Activated naive CD4-positive, alpha-beta T cell treated with anti-CD3 and anti-CD28 coated beads for 36 hours (primary cell): ENCODE results near the gene DCHS1. TPM values are rescaled to one million over a fixed set of nuclear protein-coding genes. Genes with fewer than 3 reads are reported as not detected.
A peak's percentile ranks its signal among the peaks of the same experiment; 100 is the strongest.

Experiments
- CTCF ChIA-PET: fragments of 350-600 bp; sonication (Branson Sonifier 250); formaldehyde crosslinking; loops from one replicate; lab custom pipeline; 2021; ENCODE audit warnings: antibody characterized with exemption; lab: Charles Lee
- DNase-seq: peaks from one replicate; pipeline ENCODE4 v3.0.0-alpha.2; 2020
- H3K27ac Mint-ChIP-seq: one replicate; pipeline ENCODE4 v1.8.0; 2021; ENCODE audit warnings: mild to moderate bottlenecking, mixed read lengths
- H3K27me3 Mint-ChIP-seq: one replicate; pipeline ENCODE4 v1.8.0; 2021; ENCODE audit warnings: low read depth, mixed read lengths
- H3K36me3 Mint-ChIP-seq: one replicate; pipeline ENCODE4 v1.8.0; 2021; ENCODE audit warnings: low read depth, mixed read lengths
- H3K4me1 Mint-ChIP-seq: one replicate; pipeline ENCODE4 v1.8.0; 2021; ENCODE audit warnings: low read depth, mixed read lengths
- H3K4me3 Mint-ChIP-seq: one replicate; pipeline ENCODE4 v1.8.0; 2021; ENCODE audit warnings: mild to moderate bottlenecking, moderate library complexity, mixed read lengths
- H3K9me3 Mint-ChIP-seq: one replicate; pipeline ENCODE4 v1.8.0; 2021; ENCODE audit warnings: mixed read lengths
- intact Hi-C: fragments of 100-400 bp; cut with micrococcal nuclease; formaldehyde crosslinking; loops from one replicate; pipeline ENCODE4 v1.15.1; 2023
- total RNA-seq, 2 experiments: library from RNA; stranded (reverse); gene quantifications; one replicate each; pipeline ENCODE4 v1.2.3, GENCODE V29; 2021

The DCHS1 gene
- total RNA-seq, 2 experiments from 2014 or later = 0.79 to 0.88 TPM

GRCh38 chr11:6640036-6640984, 15.3 kb downstream of the DCHS1 start:
- H3K36me3 Mint-ChIP-seq = no peaks in the 10 kb centered on the region
- no peak overlapping the region for H3K4me3 Mint-ChIP-seq
- H3K9me3 Mint-ChIP-seq = no peaks in the 10 kb centered on the region
- no peak for DNase-seq
- CTCF ChIA-PET = no interaction called here
- no peaks in the 10 kb centered on the region for H3K27me3 Mint-ChIP-seq
- intact Hi-C loops = no loop called here
- no peaks in the 10 kb centered on the region for H3K4me1 Mint-ChIP-seq
- no peak overlapping the region for H3K27ac Mint-ChIP-seq

- Mint-ChIP-seq H3K9me3 (no peaks in the 10 kb centered on the region), H3K4me1 (no peaks in the 10 kb centered on the region), H3K4me3 (no peak overlapping the region), H3K36me3 (no peaks in the 10 kb centered on the region), H3K27me3 (no peaks in the 10 kb centered on the region), H3K27ac (no peak overlapping the region)
- DNase-seq = no peak
- CTCF ChIA-PET = interaction anchor here (1.2 kb wide), 2 partner anchors 11 to 20 kb away, joined by 3 read pairs; no protein-coding TSS in a partner anchor
- intact Hi-C loops = no loop called here
Measured at GRCh38 chr11:6638429-6638828, 17.2 kb downstream of the DCHS1 start.

- Mint-ChIP-seq H3K9me3 (no peaks in the 10 kb centered on the region), H3K36me3 (no peaks in the 10 kb centered on the region), H3K4me1 (no peaks in the 10 kb centered on the region), H3K27ac (no peak overlapping the region), H3K4me3 (no peak overlapping the region), H3K27me3 (no peaks in the 10 kb centered on the region)
- CTCF ChIA-PET = interaction anchor here (1.2 kb wide), 2 partner anchors 12 to 20 kb away, joined by 3 read pairs; no protein-coding TSS in a partner anchor
- DNase-seq = no peak
- intact Hi-C loops = no loop called here
Measured at GRCh38 chr11:6637871-6638270, 17.7 kb downstream of the DCHS1 start.

- CTCF ChIA-PET = no interaction called here
- H3K9me3 Mint-ChIP-seq = no peaks in the 10 kb centered on the region
- H3K27ac Mint-ChIP-seq = no peak overlapping the region
- intact Hi-C loops = no loop called here
- no peak overlapping the region for H3K4me3 Mint-ChIP-seq
- DNase-seq = no peak
- H3K27me3 Mint-ChIP-seq = no peaks in the 10 kb centered on the region
- H3K4me1 Mint-ChIP-seq = no peaks in the 10 kb centered on the region
- no peaks in the 10 kb centered on the region for H3K36me3 Mint-ChIP-seq
Measured at GRCh38 chr11:6636480-6636879, 19.1 kb downstream of the DCHS1 start.

- CTCF ChIA-PET = interaction anchor here (1.6 kb wide), 1 partner anchor 12 kb away, joined by 5 read pairs; no protein-coding TSS in a partner anchor
- peak; percentile 32 for DNase-seq
- H3K36me3 Mint-ChIP-seq = no peaks in the 10 kb centered on the region
- H3K4me3 Mint-ChIP-seq = no peak overlapping the region
- intact Hi-C loops = no loop called here
- no peaks in the 10 kb centered on the region for H3K4me1 Mint-ChIP-seq
- no peak overlapping the region for H3K27ac Mint-ChIP-seq
- no peaks in the 10 kb centered on the region for H3K27me3 Mint-ChIP-seq
- no peaks in the 10 kb centered on the region for H3K9me3 Mint-ChIP-seq
Measured at GRCh38 chr11:6635082-6635932, 20.3 kb downstream of the DCHS1 start.

GRCh38 chr11:6634534-6634933, 21.1 kb downstream of the DCHS1 start:
- intact Hi-C loops = no loop called here
- Mint-ChIP-seq H3K4me3 (no peak overlapping the region), H3K36me3 (no peaks in the 10 kb centered on the region), H3K27me3 (no peaks in the 10 kb centered on the region), H3K9me3 (no peaks in the 10 kb centered on the region), H3K4me1 (no peaks in the 10 kb centered on the region), H3K27ac (no peak overlapping the region)
- DNase-seq = no peak
- CTCF ChIA-PET = interaction anchor here (0.6 to 1.6 kb wide), 2 partner anchors 13 to 61 kb away, joined by 3 to 5 read pairs; no protein-coding TSS in a partner anchor

- Mint-ChIP-seq H3K36me3 (no peaks in the 10 kb centered on the region), H3K27me3 (no peaks in the 10 kb centered on the region), H3K9me3 (no peaks in the 10 kb centered on the region), H3K4me1 (no peaks in the 10 kb centered on the region), H3K27ac (no peak overlapping the region), H3K4me3 (no peak overlapping the region)
- no peak for DNase-seq
- CTCF ChIA-PET = interaction anchor here (0.6 to 1.6 kb wide), 3 partner anchors 13 to 62 kb away, joined by 3 to 5 read pairs (median 3); no protein-coding TSS in a partner anchor
- intact Hi-C loops = no loop called here
Measured at GRCh38 chr11:6633422-6634408, 21.9 kb downstream of the DCHS1 start.

GRCh38 chr11:6632116-6633073, 23.2 kb downstream of the DCHS1 start:
- CTCF ChIA-PET = interaction anchor here (0.9 kb wide), 1 partner anchor 20 kb away, joined by 3 read pairs; no protein-coding TSS in a partner anchor
- no peaks in the 10 kb centered on the region for H3K36me3 Mint-ChIP-seq
- no peaks in the 10 kb centered on the region for H3K9me3 Mint-ChIP-seq
- intact Hi-C loops = no loop called here
- H3K27ac Mint-ChIP-seq = no peak overlapping the region
- no peak for DNase-seq
- peaks cover 11% of the 10 kb centered on the region for H3K4me1 Mint-ChIP-seq
- H3K27me3 Mint-ChIP-seq = no peaks in the 10 kb centered on the region
- no peak overlapping the region for H3K4me3 Mint-ChIP-seq

GRCh38 chr11:6631361-6631890, 24.2 kb downstream of the DCHS1 start:
- no peak overlapping the region for H3K27ac Mint-ChIP-seq
- H3K4me3 Mint-ChIP-seq = no peak overlapping the region
- H3K9me3 Mint-ChIP-seq = no peaks in the 10 kb centered on the region
- H3K4me1 Mint-ChIP-seq = peaks cover 18% of the 10 kb centered on the region
- DNase-seq = no peak
- CTCF ChIA-PET = interaction anchor here (0.9 kb wide), 1 partner anchor 100 kb away, joined by 3 read pairs; no protein-coding TSS in a partner anchor
- H3K36me3 Mint-ChIP-seq = no peaks in the 10 kb centered on the region
- intact Hi-C loops = no loop called here
- no peaks in the 10 kb centered on the region for H3K27me3 Mint-ChIP-seq

- Mint-ChIP-seq H3K9me3 (no peaks in the 10 kb centered on the region), H3K27me3 (no peaks in the 10 kb centered on the region), H3K36me3 (no peaks in the 10 kb centered on the region), H3K27ac (no peak overlapping the region), H3K4me1 (peaks cover 19% of the 10 kb centered on the region), H3K4me3 (no peak overlapping the region)
- intact Hi-C loops = no loop called here
- CTCF ChIA-PET = interaction anchor here (0.9 kb wide), 1 partner anchor 100 kb away, joined by 3 read pairs; no protein-coding TSS in a partner anchor
- DNase-seq = no peak
Measured at GRCh38 chr11:6630632-6631291, 24.8 kb downstream of the DCHS1 start.
